GM23338 (cell line): Measurements from ENCODE around the gene TGFBI. TPM values are rescaled to one million over a fixed set of nuclear protein-coding genes. Genes with fewer than 3 reads are reported as not detected.

Source experiments
- ATAC-seq: fragments of 200-7000 bp; cut with Tn5 transposase; 3 replicates; pipeline ENCODE4 v1.9.1; 2020
- DNase-seq: peaks from one replicate; pipeline ENCODE4 v3.0.0-alpha.2; 2015; ENCODE audit warnings: low spot score
- H2AFZ ChIP-seq: fragments of 200-600 bp; sonication (generic); 2 replicates; pipeline ENCODE4 v1.8.0; 2016; ENCODE audit warnings: antibody characterized with exemption, mild to moderate bottlenecking, moderate library complexity
- H3F3A ChIP-seq: fragments of 200-600 bp; sonication (generic); replicated peaks from 2 replicates; pipeline ENCODE4 v1.8.0; 2017; ENCODE audit warnings: antibody characterized with exemption, mixed run types, low read depth
- H3K27ac ChIP-seq: fragments of 200-600 bp; sonication (generic); 2 replicates; pipeline ENCODE4 v1.6.1; 2016; ENCODE audit warnings: low read depth
- H3K27me3 ChIP-seq: fragments of 200-600 bp; sonication (generic); 2 replicates; pipeline ENCODE4 v1.8.0; 2016; ENCODE audit warnings: mild to moderate bottlenecking, mixed run types, moderate library complexity; ENCODE audit not compliant: insufficient read depth
- H3K36me3 ChIP-seq: fragments of 200-600 bp; sonication (generic); 2 replicates; pipeline ENCODE4 v1.8.0; 2016; ENCODE audit warnings: mild to moderate bottlenecking; ENCODE audit not compliant: insufficient read depth
- H3K4me1 ChIP-seq: fragments of 200-600 bp; sonication (generic); 2 replicates; pipeline ENCODE4 v1.8.0; 2016; ENCODE audit warnings: mild to moderate bottlenecking, moderate library complexity; ENCODE audit not compliant: insufficient read depth
- H3K4me2 ChIP-seq: fragments of 200-600 bp; sonication (generic); 2 replicates; pipeline ENCODE4 v1.7.1; 2017; ENCODE audit warnings: mixed run types
- H3K4me3 ChIP-seq: fragments of 200-600 bp; sonication (generic); 2 replicates; pipeline ENCODE4 v1.6.1; 2016; ENCODE audit warnings: mixed run types
- H3K79me2 ChIP-seq: fragments of 200-600 bp; sonication (generic); replicated peaks from 2 replicates; pipeline ENCODE4 v1.8.0; 2017; ENCODE audit warnings: mild to moderate bottlenecking; ENCODE audit not compliant: insufficient read depth
- H3K9me2 ChIP-seq: fragments of 200-600 bp; sonication (generic); 2 replicates; pipeline ENCODE4 v1.8.0; 2017; ENCODE audit not compliant: insufficient read depth
- H4K20me1 ChIP-seq: fragments of 200-600 bp; sonication (generic); replicated peaks from 2 replicates; pipeline ENCODE4 v1.8.0; 2017; ENCODE audit warnings: mild to moderate bottlenecking; ENCODE audit not compliant: insufficient read depth
- H3K27ac Mint-ChIP-seq: 2 replicates; pipeline ENCODE4 v1.8.0; 2020; ENCODE audit warnings: inconsistent platforms, mild to moderate bottlenecking, moderate library complexity, mixed read lengths
- H3K27me3 Mint-ChIP-seq: 3 replicates; pipeline ENCODE4 v1.8.0; 2022; ENCODE audit warnings: low read depth, mild to moderate bottlenecking, moderate library complexity, mixed read lengths, inconsistent platforms; ENCODE audit not compliant: insufficient read depth, poor library complexity
- H3K36me3 Mint-ChIP-seq: 3 replicates; pipeline ENCODE4 v1.8.0; 2021; ENCODE audit warnings: low read depth, mild to moderate bottlenecking, inconsistent platforms, moderate library complexity, mixed read lengths
- H3K4me1 Mint-ChIP-seq: 3 replicates; pipeline ENCODE4 v1.8.0; 2020; ENCODE audit warnings: mild to moderate bottlenecking, inconsistent platforms, mixed read lengths
- H3K4me3 Mint-ChIP-seq: 3 replicates; pipeline ENCODE4 v1.8.0; 2021; ENCODE audit warnings: moderate library complexity, mild to moderate bottlenecking, inconsistent platforms, mixed read lengths
- H3K9me3 Mint-ChIP-seq: 3 replicates; pipeline ENCODE4 v1.8.0; 2020; ENCODE audit warnings: moderate library complexity, mild to moderate bottlenecking, inconsistent platforms, mixed read lengths
- CREB1 ChIP-seq: fragments of 250-450 bp; sonication (Bioruptor Pico); IDR thresholded peaks from 2 replicates; pipeline ENCODE4 v1.5.0; 2020; ENCODE audit warnings: low read depth, mild to moderate bottlenecking, moderate library complexity
- EZH2phosphoT487 ChIP-seq: fragments of 200-600 bp; sonication (generic); IDR thresholded peaks from one replicate; pipeline ENCODE4 v1.8.1; 2018; ENCODE audit warnings: antibody characterized with exemption; ENCODE audit not compliant: unreplicated experiment
- POLR2AphosphoS5 ChIP-seq: IDR thresholded peaks from 2 replicates; pipeline ENCODE4 v1.6.1; 2016; ENCODE audit warnings: antibody characterized with exemption, low read depth
- ZNF114 ChIP-seq: fragments of 250-450 bp; sonication (Bioruptor Pico); IDR thresholded peaks from 2 replicates; pipeline ENCODE4 v1.5.0; 2020; ENCODE audit warnings: mild to moderate bottlenecking, moderate library complexity
- polyA plus RNA-seq: library from polyadenylated mRNA; unstranded; fragments of >200 nt; fragmentation: Nextera tagmentation; extraction: Ambion mirVana; gene quantifications from 2 replicates; pipeline ENCODE4 v1.2.1, GENCODE V29; 2016
- total RNA-seq: library from RNA; depleted of rRNA; stranded (reverse); fragments of >200 nt; shearing (Covaris generic); gene quantifications from 2 replicates; pipeline ENCODE4 v1.2.3, GENCODE V29; 2014
- TF ChIP-seq, protein P1 (sequence below): fragments of 250-450 bp; sonication (Bioruptor Pico); IDR thresholded peaks from 2 replicates; pipeline ENCODE4 v1.5.0; 2020; ENCODE audit warnings: mild to moderate bottlenecking, moderate library complexity
- TF ChIP-seq, protein P2 (sequence below): IDR thresholded peaks from 2 replicates; pipeline ENCODE4 v1.6.1; 2016; ENCODE audit warnings: antibody characterized with exemption

Gene TGFBI
- total and polyA plus RNA-seq, 2 experiments from 2014 or later = 8.9 to 9.4 TPM

DNA sequence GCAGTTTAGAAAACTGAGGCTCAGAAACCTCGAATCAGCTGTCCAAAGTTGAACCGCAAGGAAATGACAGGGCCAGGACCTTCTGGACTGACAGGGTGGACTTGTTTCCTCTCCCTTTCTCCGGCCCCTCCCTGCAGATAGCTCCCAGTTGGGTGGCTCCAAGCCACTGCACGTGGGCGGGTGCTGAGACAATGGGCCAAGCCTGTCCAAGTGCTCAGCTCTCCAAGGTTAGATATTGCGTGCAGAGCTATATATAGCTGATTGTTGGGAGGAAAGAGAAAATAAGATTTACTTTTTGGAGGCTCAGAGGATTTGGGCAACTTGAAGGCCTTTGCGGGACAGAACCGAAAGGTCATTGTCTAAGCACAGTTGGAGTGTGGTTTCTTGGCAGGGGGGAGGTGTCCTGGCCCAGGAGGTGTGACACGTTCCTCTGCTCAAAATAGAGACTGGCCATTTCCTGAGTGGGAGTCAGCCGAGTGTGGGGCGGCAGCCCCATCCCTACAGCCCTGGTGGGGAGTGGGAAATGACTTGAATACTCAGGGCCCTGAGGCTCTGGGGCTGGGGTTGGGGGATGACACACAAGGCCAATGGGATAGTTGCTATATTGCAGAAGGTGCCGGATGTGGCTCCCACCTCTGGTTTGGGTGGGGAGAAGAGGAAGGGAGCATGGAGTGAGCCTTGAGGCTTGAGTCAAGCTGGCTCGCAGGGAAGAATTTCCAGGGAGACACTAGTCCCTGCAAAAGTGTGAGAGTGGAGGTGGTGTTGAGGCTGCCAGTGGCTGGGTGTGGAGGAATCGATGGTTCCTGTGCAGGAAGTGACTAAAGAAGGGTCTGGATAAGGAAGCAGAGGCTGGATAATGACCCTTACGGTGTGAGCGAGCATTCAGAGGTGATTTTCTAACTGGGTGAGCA is 59.4 kb downstream of the TGFBI start:
- Histone ChIP-seq H3K4me3 (no peak overlapping the region), H3K9me2 (no peaks in the 10 kb centered on the region), H2AFZ (0 out of 2 replicates have a peak overlapping the region, but pooled peaks have one; percentile 38), H3K36me3 (no peaks in the 10 kb centered on the region), H3F3A (no peaks in the 10 kb centered on the region), H4K20me1 (no peaks in the 10 kb centered on the region), H3K27me3 (no peaks in the 10 kb centered on the region), H3K4me1 (peaks cover 3% of the 10 kb centered on the region; the same call in 1 of the 2 replicates), H3K27ac (no peak overlapping the region), H3K79me2 (no peaks in the 10 kb centered on the region), H3K4me2 (no peak overlapping the region)
- no peak overlapping the region for H3K4me3 Mint-ChIP-seq
- ATAC-seq = no peak
- TF ChIP-seq EZH2phosphoT487 = no peak
- no peak for TF ChIP-seq CREB1
- TF ChIP-seq ZNF114 (CRISPR knock-in tag) = no peak
- TF ChIP-seq, protein P1, sequence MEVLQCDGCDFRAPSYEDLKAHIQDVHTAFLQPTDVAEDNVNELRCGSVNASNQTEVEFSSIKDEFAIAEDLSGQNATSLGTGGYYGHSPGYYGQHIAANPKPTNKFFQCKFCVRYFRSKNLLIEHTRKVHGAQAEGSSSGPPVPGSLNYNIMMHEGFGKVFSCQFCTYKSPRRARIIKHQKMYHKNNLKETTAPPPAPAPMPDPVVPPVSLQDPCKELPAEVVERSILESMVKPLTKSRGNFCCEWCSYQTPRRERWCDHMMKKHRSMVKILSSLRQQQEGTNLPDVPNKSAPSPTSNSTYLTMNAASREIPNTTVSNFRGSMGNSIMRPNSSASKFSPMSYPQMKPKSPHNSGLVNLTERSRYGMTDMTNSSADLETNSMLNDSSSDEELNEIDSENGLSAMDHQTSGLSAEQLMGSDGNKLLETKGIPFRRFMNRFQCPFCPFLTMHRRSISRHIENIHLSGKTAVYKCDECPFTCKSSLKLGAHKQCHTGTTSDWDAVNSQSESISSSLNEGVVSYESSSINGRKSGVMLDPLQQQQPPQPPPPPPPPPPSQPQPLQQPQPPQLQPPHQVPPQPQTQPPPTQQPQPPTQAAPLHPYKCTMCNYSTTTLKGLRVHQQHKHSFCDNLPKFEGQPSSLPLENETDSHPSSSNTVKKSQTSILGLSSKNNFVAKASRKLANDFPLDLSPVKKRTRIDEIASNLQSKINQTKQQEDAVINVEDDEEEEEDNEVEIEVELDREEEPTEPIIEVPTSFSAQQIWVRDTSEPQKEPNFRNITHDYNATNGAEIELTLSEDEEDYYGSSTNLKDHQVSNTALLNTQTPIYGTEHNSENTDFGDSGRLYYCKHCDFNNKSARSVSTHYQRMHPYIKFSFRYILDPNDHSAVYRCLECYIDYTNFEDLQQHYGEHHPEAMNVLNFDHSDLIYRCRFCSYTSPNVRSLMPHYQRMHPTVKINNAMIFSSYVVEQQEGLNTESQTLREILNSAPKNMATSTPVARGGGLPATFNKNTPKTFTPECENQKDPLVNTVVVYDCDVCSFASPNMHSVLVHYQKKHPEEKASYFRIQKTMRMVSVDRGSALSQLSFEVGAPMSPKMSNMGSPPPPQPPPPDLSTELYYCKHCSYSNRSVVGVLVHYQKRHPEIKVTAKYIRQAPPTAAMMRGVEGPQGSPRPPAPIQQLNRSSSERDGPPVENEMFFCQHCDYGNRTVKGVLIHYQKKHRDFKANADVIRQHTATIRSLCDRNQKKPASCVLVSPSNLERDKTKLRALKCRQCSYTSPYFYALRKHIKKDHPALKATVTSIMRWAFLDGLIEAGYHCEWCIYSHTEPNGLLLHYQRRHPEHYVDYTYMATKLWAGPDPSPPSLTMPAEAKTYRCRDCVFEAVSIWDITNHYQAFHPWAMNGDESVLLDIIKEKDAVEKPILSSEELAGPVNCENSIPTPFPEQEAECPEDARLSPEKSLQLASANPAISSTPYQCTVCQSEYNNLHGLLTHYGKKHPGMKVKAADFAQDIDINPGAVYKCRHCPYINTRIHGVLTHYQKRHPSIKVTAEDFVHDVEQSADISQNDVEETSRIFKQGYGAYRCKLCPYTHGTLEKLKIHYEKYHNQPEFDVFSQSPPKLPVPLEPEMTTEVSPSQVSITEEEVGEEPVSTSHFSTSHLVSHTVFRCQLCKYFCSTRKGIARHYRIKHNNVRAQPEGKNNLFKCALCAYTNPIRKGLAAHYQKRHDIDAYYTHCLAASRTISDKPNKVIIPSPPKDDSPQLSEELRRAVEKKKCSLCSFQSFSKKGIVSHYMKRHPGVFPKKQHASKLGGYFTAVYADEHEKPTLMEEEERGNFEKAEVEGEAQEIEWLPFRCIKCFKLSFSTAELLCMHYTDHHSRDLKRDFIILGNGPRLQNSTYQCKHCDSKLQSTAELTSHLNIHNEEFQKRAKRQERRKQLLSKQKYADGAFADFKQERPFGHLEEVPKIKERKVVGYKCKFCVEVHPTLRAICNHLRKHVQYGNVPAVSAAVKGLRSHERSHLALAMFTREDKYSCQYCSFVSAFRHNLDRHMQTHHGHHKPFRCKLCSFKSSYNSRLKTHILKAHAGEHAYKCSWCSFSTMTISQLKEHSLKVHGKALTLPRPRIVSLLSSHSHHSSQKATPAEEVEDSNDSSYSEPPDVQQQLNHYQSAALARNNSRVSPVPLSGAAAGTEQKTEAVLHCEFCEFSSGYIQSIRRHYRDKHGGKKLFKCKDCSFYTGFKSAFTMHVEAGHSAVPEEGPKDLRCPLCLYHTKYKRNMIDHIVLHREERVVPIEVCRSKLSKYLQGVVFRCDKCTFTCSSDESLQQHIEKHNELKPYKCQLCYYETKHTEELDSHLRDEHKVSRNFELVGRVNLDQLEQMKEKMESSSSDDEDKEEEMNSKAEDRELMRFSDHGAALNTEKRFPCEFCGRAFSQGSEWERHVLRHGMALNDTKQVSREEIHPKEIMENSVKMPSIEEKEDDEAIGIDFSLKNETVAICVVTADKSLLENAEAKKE (CRISPR knock-in tag) = no peak
- TF ChIP-seq, protein P2, sequence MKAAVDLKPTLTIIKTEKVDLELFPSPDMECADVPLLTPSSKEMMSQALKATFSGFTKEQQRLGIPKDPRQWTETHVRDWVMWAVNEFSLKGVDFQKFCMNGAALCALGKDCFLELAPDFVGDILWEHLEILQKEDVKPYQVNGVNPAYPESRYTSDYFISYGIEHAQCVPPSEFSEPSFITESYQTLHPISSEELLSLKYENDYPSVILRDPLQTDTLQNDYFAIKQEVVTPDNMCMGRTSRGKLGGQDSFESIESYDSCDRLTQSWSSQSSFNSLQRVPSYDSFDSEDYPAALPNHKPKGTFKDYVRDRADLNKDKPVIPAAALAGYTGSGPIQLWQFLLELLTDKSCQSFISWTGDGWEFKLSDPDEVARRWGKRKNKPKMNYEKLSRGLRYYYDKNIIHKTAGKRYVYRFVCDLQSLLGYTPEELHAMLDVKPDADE = no peak
- TF ChIP-seq POLR2AphosphoS5 = no peak
- peaks cover 3% of the 10 kb centered on the region for H3K27me3 Mint-ChIP-seq
- no peaks in the 10 kb centered on the region; the same call in 2 of the 3 replicates for H3K9me3 Mint-ChIP-seq
- no peak overlapping the region for H3K27ac Mint-ChIP-seq
- no peaks in the 10 kb centered on the region; the same call in 2 of the 3 replicates for H3K4me1 Mint-ChIP-seq
- no peaks in the 10 kb centered on the region for H3K36me3 Mint-ChIP-seq
- no peak for DNase-seq
